Small intestine (tissue), 7 donors: Measurements from ENCODE around the gene OR5W2. TPM values are rescaled to one million over a fixed set of nuclear protein-coding genes. Genes with fewer than 3 reads are reported as not detected.
"Not testable (repeated sequence)": the region's sequence is repeated elsewhere in the genome, so short reads cannot be mapped to it uniquely, and the experiment has no call there.

Experiments
- DNase-seq, 2 donors: peaks; one replicate each; pipeline versions ENCODE4 v3.0.0 to v3.0.0-alpha.2; 2013
- FAIRE-seq: peaks from 2 replicates; lab custom pipeline; 2012; peaks lifted over from hg19 to GRCh38; lab: Jason Lieb, UNC
- H3K27ac ChIP-seq, 3 donors: one replicate each; pipeline ENCODE4 v1.5.1; 2013; ENCODE audit warnings: low read length in 2 of 3, mild to moderate bottlenecking in 2 of 3, control low read depth in 1 of 3, inconsistent platforms in 1 of 3, low read depth in 1 of 3, moderate library complexity in 1 of 3
- H3K27me3 ChIP-seq, 3 donors: one replicate each; pipeline ENCODE4 v1.6.1; 2013; ENCODE audit warnings: low read length in 3 of 3, inconsistent platforms in 1 of 3; ENCODE audit not compliant: control insufficient read depth in 3 of 3, insufficient read depth in 3 of 3
- H3K36me3 ChIP-seq, 3 donors: one replicate each; pipeline ENCODE4 v1.6.1; 2013; ENCODE audit warnings: low read length in 3 of 3, inconsistent platforms in 1 of 3, low read depth in 1 of 3, mild to moderate bottlenecking in 1 of 3, moderate library complexity in 1 of 3; ENCODE audit not compliant: control insufficient read depth in 3 of 3, insufficient read depth in 2 of 3
- H3K4me1 ChIP-seq, 3 donors: one replicate each; pipeline ENCODE4 v1.6.1; 2013; ENCODE audit warnings: low read length in 2 of 3, inconsistent platforms in 1 of 3, low read depth in 1 of 3, mild to moderate bottlenecking in 1 of 3, moderate library complexity in 1 of 3; ENCODE audit not compliant: control insufficient read depth in 3 of 3, insufficient read depth in 2 of 3
- H3K4me3 ChIP-seq, 3 donors: one replicate each; pipeline ENCODE4 v1.5.1; 2013; ENCODE audit warnings: low read length in 3 of 3, control low read depth in 1 of 3, inconsistent platforms in 1 of 3, low read depth in 1 of 3, mild to moderate bottlenecking in 1 of 3, moderate library complexity in 1 of 3
- H3K9me3 ChIP-seq, 2 donors: one replicate each; pipeline ENCODE4 v1.6.1; 2013; ENCODE audit warnings: low read depth in 1 of 2, low read length in 1 of 2; ENCODE audit not compliant: control insufficient read depth in 2 of 2, insufficient read depth in 1 of 2
- WGBS, 3 donors: extraction: QIAGEN DNeasy Blood & Tissue Kit; methylation state at CpG; one replicate each; pipeline ENCODE4 v1.1.7; 2013; 5-methylcytosine and 5-hydroxymethylcytosine counted together
- polyA plus RNA-seq, 4 donors: library from polyadenylated mRNA; stranded (reverse) in 3 of 4; unstranded in 1 of 4; fragments of 200-250 nt in 3 of 4; fragments of 120-200 nt in 1 of 4; gene quantifications; one replicate each; pipeline versions ENCODE4 v1.2.1 to v1.2.3, GENCODE V29; 2013
- donor health status: healthy with polysubstance abuse.
- donor health status: control.
- donor health status: control.
- donor health status: Bipolar disorder and iron deficiency.
- donor health status: healthy.

Gene OR5W2
- polyA plus RNA-seq, 4 donors, result not detected

GRCh38 chr11:55885481-55885880, 28.9 kb downstream of the OR5W2 start:
- H3K27ac ChIP-seq, DNase-seq, H3K4me3 ChIP-seq, H3K9me3 ChIP-seq, FAIRE-seq, H3K27me3 ChIP-seq, H3K36me3 ChIP-seq, H3K4me1 ChIP-seq: not testable (repeated sequence)
- 85 to 89% (median 88%) methylated on average over 9 of the region's 9 CpGs for WGBS, 3 donors

- 87 to 89% (median 88%) methylated on average over 4 of the region's 4 CpGs for WGBS, 3 donors
- not testable (repeated sequence) for H3K36me3 ChIP-seq, FAIRE-seq, DNase-seq, H3K9me3 ChIP-seq, H3K4me1 ChIP-seq, H3K27ac ChIP-seq, H3K4me3 ChIP-seq, H3K27me3 ChIP-seq
These were observed 29.4 kb downstream of the OR5W2 start for GRCh38 chr11:55884995-55885394.

- WGBS, 3 donors, result 64 to 75% (median 68%) methylated on average over 1 of the region's 1 CpG
- FAIRE-seq, result not testable (repeated sequence)
These were observed 31.4 kb downstream of the OR5W2 start, which contains the start of gene TRIM51 for GRCh38 chr11:55882997-55883396. TSS of gene TRIM51 (plus strand) at chr11:55883297. CDS start at chr11:55885429, 2,132 bp downstream.

GRCh38 chr11:55873146-55873545, 41.2 kb downstream of the OR5W2 start:
- not testable (repeated sequence) for H3K27me3 ChIP-seq, H3K27ac ChIP-seq, FAIRE-seq, H3K4me1 ChIP-seq, H3K36me3 ChIP-seq, H3K4me3 ChIP-seq, DNase-seq
- whole genome bisulfite sequencing, 3 donors, result 34 to 56% (median 50%) methylated on average over 29 to 34 of the region's 34 CpGs
- peaks cover 1 to 24% of the 10 kb centered on the region in 2 donors for H3K9me3 ChIP-seq

More at GRCh38 chr11:55882997-55883396, 31.4 kb downstream of the OR5W2 start, which contains the start of gene TRIM51:
- H3K36me3 ChIP-seq, H3K4me3 ChIP-seq, H3K9me3 ChIP-seq, DNase-seq, H3K4me1 ChIP-seq, H3K27ac ChIP-seq, H3K27me3 ChIP-seq: not testable (repeated sequence)

- FAIRE-seq, H3K36me3 ChIP-seq, DNase-seq, H3K27me3 ChIP-seq, H3K4me1 ChIP-seq, H3K27ac ChIP-seq, H3K4me3 ChIP-seq: not testable (repeated sequence)
- WGBS, 3 donors, result 27 to 55% (median 38%) methylated on average over 25 to 33 of the region's 33 CpGs
- H3K9me3 ChIP-seq, result peaks cover 1 to 26% of the 10 kb centered on the region in 2 donors
These were observed 41.7 kb downstream of the OR5W2 start for GRCh38 chr11:55872731-55873130.

DNA sequence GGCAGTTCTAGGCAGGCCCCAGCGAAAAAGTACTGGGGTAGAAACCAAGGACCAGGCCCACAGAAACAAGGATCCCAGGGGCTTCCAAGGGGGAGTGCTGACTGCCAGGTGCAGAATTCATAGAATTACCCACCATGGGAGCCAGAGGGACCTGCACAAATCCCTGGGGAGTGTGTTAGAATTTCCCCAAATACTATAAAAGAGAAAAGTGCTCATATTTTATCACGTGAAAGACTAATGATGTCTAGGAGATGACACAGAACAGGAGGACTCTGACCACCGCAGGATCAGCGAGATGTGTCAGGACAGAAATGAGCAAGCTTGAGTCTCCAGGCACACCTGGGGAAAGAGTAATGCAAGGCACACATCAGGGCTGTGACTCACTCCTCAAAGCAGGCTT, 47.0 kb downstream of the OR5W2 start:
- WGBS, 3 donors, result 79 to 87% (median 80%) methylated on average over 4 of the region's 4 CpGs
- not testable (repeated sequence) for FAIRE-seq

More for the DNA sequence above, 47.0 kb downstream of the OR5W2 start:
- not testable (repeated sequence) for H3K4me1 ChIP-seq, H3K36me3 ChIP-seq, H3K27ac ChIP-seq, H3K27me3 ChIP-seq, H3K4me3 ChIP-seq, DNase-seq
- H3K9me3 ChIP-seq, result peaks cover 1 to 21% of the 10 kb centered on the region in 2 donors

Other genes starting within 250 kb of the OR5W2 start
- gene OR5D13, start 141.1 kb downstream of the OR5W2 start, polyA plus RNA-seq, result not detected
- not detected for gene OR5D14, start 119.0 kb downstream of the OR5W2 start, polyA plus RNA-seq
- not detected for gene OR5L1, start 103.2 kb downstream of the OR5W2 start, polyA plus RNA-seq
- gene OR5D18, start 95.0 kb downstream of the OR5W2 start, polyA plus RNA-seq, result not detected
- gene OR5L2, start 87.4 kb downstream of the OR5W2 start, polyA plus RNA-seq, result not detected
- gene OR5D16, start 75.8 kb downstream of the OR5W2 start, polyA plus RNA-seq, result not detected
- gene TRIM51, start 31.3 kb downstream of the OR5W2 start, polyA plus RNA-seq, result not detected
- not detected for gene OR5I1, start 21.8 kb upstream of the OR5W2 start, polyA plus RNA-seq
- not detected for gene OR10AG1, start 55.4 kb upstream of the OR5W2 start, polyA plus RNA-seq
- gene OR5F1, start 80.0 kb upstream of the OR5W2 start, polyA plus RNA-seq, result not detected
- gene OR5AS1, start 113.1 kb upstream of the OR5W2 start, polyA plus RNA-seq, result not detected
- not detected for gene OR8I2, start 178.7 kb upstream of the OR5W2 start, polyA plus RNA-seq
- not detected for gene OR8H2, start 189.1 kb upstream of the OR5W2 start, polyA plus RNA-seq
- gene OR8H3, start 207.8 kb upstream of the OR5W2 start, polyA plus RNA-seq, result not detected
- not detected for gene OR8J3, start 225.6 kb upstream of the OR5W2 start, polyA plus RNA-seq
- gene OR8K5, start 245.7 kb upstream of the OR5W2 start, polyA plus RNA-seq, result not detected